Measurements from ENCODE around the gene SMYD3.
A peak's percentile ranks its signal among the peaks of the same experiment; 100 is the strongest.

SMYD3 gene

DNA sequence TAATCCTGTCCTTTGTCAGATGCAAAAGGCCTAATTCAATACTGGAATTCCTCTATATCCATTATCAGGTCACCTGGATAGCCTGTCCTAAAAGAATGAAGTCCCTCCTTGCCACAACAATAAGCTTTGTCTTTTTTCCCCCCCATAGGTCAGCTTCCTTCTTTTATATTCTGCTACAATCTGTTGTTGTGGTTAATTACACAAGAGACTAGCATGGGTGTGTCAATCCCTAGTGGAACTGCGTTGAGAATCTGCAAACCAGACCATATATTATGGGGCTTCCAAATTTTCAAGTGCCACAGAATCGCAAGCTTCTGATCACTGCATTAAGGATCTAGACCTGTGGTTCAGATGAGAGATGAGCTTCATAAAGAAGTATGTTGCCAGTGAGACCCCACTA is 349.6 kb downstream of the SMYD3 start:
- Mint-ChIP-seq H3K4me3 (no peak overlapping the region), H3K36me3 (peaks cover 12% of the 10 kb centered on the region), H3K27me3 (no peaks in the 10 kb centered on the region), H3K9me3 (no peaks in the 10 kb centered on the region), H3K27ac (no peak overlapping the region), H3K4me1 (no peaks in the 10 kb centered on the region)

- peaks cover 11% of the 10 kb centered on the region for H3K36me3 Mint-ChIP-seq
- no peak overlapping the region for H3K4me3 Mint-ChIP-seq
- H3K27me3 Mint-ChIP-seq, result no peaks in the 10 kb centered on the region
- H3K9me3 Mint-ChIP-seq, result no peaks in the 10 kb centered on the region
- H3K4me1 Mint-ChIP-seq, result no peaks in the 10 kb centered on the region
- no peak overlapping the region for H3K27ac Mint-ChIP-seq
These were observed 350.2 kb downstream of the SMYD3 start for GRCh38 chr1:246156847-246157246.

GRCh38 chr1:246155923-246156322 is 351.2 kb downstream of the SMYD3 start:
- H3K36me3 Mint-ChIP-seq, result peaks cover 12% of the 10 kb centered on the region
- no peaks in the 10 kb centered on the region for H3K27me3 Mint-ChIP-seq
- no peaks in the 10 kb centered on the region for H3K9me3 Mint-ChIP-seq
- no peak overlapping the region for H3K27ac Mint-ChIP-seq
- no peaks in the 10 kb centered on the region for H3K4me1 Mint-ChIP-seq
- no peak overlapping the region for H3K4me3 Mint-ChIP-seq

GRCh38 chr1:246153796-246154212 is 353.3 kb downstream of the SMYD3 start:
- Mint-ChIP-seq H3K4me3 (no peak overlapping the region), H3K27me3 (no peaks in the 10 kb centered on the region), H3K36me3 (peaks cover 15% of the 10 kb centered on the region), H3K4me1 (no peaks in the 10 kb centered on the region), H3K27ac (no peak overlapping the region), H3K9me3 (no peaks in the 10 kb centered on the region)

DNA sequence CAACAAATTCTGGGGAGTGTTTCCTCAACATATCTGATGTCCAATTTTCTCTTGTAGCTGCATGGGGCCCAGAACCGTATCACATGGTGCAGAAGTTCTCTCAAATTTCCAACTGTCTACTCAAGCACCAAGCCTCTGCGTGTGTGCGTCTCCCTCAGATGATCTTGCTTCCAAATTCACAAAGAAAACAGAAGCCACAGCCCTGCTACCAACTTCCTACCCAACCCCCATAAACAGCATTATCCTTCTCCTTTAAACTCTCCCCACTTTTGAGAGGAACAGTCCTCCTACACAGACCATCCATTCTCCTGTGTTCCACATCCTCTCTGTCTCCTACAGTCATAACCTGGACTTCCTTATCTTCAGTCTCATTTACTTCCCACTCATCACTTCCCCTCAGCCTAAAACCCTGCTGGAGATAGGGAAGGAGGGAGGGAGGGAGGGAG is 354.1 kb downstream of the SMYD3 start:
- H3K36me3 Mint-ChIP-seq, result peaks cover 19% of the 10 kb centered on the region
- H3K27ac Mint-ChIP-seq, result no peak overlapping the region
- no peaks in the 10 kb centered on the region for H3K27me3 Mint-ChIP-seq
- no peaks in the 10 kb centered on the region for H3K9me3 Mint-ChIP-seq
- H3K4me1 Mint-ChIP-seq, result no peaks in the 10 kb centered on the region
- H3K4me3 Mint-ChIP-seq, result no peak overlapping the region

DNA sequence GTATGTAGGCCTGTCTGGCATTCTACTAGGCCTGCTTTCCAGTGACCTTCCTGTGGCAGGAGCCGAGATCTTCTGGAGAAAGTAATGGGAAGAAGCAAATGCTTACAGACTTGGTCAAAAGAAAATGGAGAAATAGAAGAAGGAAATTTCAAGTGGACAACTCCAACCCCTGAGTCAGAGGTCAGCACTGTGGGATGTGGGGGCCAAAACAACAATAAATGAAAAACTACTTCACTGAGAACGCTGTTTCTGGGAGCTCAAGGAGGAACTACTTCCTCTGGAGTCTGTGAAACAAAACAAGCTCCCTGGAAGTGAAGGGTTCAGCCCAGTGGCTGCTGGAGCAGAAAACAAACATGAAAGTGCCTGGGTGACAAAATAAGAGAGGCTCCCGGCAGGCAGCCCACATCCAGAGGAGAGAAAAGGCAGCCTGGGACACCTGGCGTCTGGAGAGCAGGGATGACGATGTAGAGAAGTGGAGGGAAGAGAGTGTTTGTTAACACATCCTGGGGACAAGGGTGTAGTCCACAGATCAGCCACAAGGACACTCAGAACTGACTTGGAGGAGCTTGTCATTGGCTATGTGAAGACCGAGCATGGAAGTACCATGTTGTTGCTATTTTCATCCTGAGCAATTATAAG is 355.2 kb downstream of the SMYD3 start:
- H3K4me3 Mint-ChIP-seq, result no peak overlapping the region
- peaks cover 19% of the 10 kb centered on the region for H3K36me3 Mint-ChIP-seq
- H3K27me3 Mint-ChIP-seq, result no peaks in the 10 kb centered on the region
- H3K4me1 Mint-ChIP-seq, result no peaks in the 10 kb centered on the region
- H3K27ac Mint-ChIP-seq, result no peak overlapping the region
- no peaks in the 10 kb centered on the region for H3K9me3 Mint-ChIP-seq

- Mint-ChIP-seq H3K4me3 (no peak overlapping the region), H3K27me3 (no peaks in the 10 kb centered on the region), H3K27ac (no peak overlapping the region), H3K4me1 (no peaks in the 10 kb centered on the region), H3K36me3 (peaks cover 23% of the 10 kb centered on the region), H3K9me3 (no peaks in the 10 kb centered on the region)
These were observed 357.5 kb downstream of the SMYD3 start for GRCh38 chr1:246149543-246149942.

GRCh38 chr1:246147524-246148461 is 359.3 kb downstream of the SMYD3 start:
- H3K4me1 Mint-ChIP-seq, result no peaks in the 10 kb centered on the region
- no peaks in the 10 kb centered on the region for H3K27me3 Mint-ChIP-seq
- H3K27ac Mint-ChIP-seq, result no peak overlapping the region
- no peaks in the 10 kb centered on the region for H3K9me3 Mint-ChIP-seq
- H3K36me3 Mint-ChIP-seq, result peaks cover 17% of the 10 kb centered on the region
- H3K4me3 Mint-ChIP-seq, result no peak overlapping the region

GRCh38 chr1:246146804-246147523 is 360.1 kb downstream of the SMYD3 start:
- H3K27ac Mint-ChIP-seq, result no peak overlapping the region
- H3K4me1 Mint-ChIP-seq, result no peaks in the 10 kb centered on the region
- H3K9me3 Mint-ChIP-seq, result no peaks in the 10 kb centered on the region
- H3K4me3 Mint-ChIP-seq, result no peak overlapping the region
- H3K27me3 Mint-ChIP-seq, result no peaks in the 10 kb centered on the region
- peaks cover 17% of the 10 kb centered on the region for H3K36me3 Mint-ChIP-seq

DNA sequence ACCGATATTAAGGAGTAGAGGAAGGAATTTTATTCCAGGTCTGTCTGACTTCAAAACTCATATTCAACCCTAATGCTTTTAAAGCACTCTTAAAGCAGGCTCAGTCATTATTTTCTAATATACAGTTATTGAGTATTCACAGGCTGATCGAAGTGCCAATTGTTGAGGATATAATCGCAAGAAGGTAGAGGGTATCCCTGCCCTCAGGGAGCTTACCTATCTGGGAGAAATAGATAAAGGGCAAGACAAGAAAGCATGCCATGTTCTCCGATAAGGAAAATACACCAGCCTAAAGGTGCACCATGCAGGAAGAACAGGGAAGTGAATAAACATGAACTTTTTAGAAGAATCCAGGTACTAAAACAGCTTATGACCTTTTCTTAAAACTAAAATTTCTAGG is 361.2 kb downstream of the SMYD3 start:
- H3K9me3 Mint-ChIP-seq, result no peaks in the 10 kb centered on the region
- H3K27ac Mint-ChIP-seq, result no peak overlapping the region
- H3K36me3 Mint-ChIP-seq, result peaks cover 13% of the 10 kb centered on the region
- no peaks in the 10 kb centered on the region for H3K4me1 Mint-ChIP-seq
- H3K27me3 Mint-ChIP-seq, result no peaks in the 10 kb centered on the region
- H3K4me3 Mint-ChIP-seq, result no peak overlapping the region

GRCh38 chr1:246144931-246145330 is 362.1 kb downstream of the SMYD3 start:
- Mint-ChIP-seq H3K36me3 (peaks cover 15% of the 10 kb centered on the region), H3K27me3 (no peaks in the 10 kb centered on the region), H3K27ac (no peak overlapping the region), H3K4me1 (peaks cover 4% of the 10 kb centered on the region), H3K9me3 (no peaks in the 10 kb centered on the region), H3K4me3 (no peak overlapping the region)

DNA sequence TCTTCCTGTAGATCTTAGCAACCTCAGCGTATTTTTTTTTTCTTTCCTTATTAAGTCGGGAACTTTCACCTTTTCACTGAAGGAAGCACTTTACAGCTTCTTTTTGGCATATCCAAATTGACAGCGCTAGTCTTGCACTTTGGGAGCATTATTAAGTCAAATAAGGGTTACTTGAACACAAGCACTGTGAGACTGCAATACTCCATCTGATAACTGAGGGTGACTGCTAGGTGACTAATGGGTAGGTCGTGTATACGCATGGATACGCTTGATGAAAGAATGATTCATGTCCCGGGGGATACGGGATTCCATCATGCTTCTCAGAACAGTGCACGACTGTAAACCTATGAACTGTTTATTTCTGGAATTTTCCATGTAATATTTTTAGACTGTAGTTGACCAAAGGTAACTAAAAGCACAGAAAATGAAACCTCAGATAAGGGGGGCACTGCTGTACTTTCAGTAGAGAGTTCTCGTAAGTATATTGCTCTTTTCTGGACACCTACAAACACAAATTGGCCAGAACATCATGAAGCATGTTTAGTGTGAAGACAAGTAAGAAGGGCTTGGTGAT is 364.7 kb downstream of the SMYD3 start:
- H3K27ac Mint-ChIP-seq, result no peak overlapping the region
- H3K27me3 Mint-ChIP-seq, result no peaks in the 10 kb centered on the region
- peaks cover 8% of the 10 kb centered on the region for H3K36me3 Mint-ChIP-seq
- H3K4me1 Mint-ChIP-seq, result peaks cover 10% of the 10 kb centered on the region
- no peak overlapping the region for H3K4me3 Mint-ChIP-seq
- H3K9me3 Mint-ChIP-seq, result no peaks in the 10 kb centered on the region

DNA sequence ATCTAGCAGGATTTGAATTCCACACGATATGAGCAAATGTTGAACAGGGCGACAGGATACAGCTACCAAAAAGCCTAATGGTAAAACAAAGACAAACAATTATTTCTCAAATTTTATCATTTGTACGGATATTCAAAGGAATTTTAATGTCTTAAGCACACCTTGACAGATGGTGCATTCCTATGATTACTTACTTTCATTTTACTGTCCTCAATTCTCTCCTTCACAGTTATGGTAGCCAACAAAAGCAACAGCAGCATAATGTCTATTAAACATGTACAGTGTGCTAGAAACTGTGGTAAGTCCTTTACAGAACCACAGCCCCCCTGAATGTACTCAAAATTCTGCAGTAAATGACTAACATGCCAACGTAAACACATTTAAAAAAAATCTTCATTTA is 365.8 kb downstream of the SMYD3 start:
- Mint-ChIP-seq H3K4me1 (peaks cover 10% of the 10 kb centered on the region), H3K9me3 (no peaks in the 10 kb centered on the region), H3K36me3 (peaks cover 8% of the 10 kb centered on the region), H3K27me3 (no peaks in the 10 kb centered on the region), H3K27ac (no peak overlapping the region), H3K4me3 (no peak overlapping the region)

DNA sequence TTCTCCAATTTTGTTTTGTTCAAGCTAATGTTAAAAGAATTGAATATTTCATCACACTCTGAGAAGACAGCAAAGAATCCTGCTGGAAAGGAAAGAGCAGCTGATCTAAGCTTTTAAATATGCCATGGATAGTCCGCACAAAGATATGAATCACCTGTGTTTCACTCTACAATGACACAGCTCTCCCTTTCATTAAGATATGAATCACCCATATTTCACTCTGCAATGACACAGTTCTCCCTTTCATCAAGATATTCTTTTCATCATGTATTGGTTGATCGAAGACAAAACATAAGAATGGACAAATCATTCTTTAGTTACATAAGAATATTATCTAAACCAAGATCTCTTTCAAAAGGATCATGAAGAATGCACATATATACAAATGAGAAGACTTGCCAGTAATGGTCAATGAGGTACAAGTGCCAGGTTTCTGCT is 367.3 kb downstream of the SMYD3 start:
- Mint-ChIP-seq H3K27me3 (no peaks in the 10 kb centered on the region), H3K9me3 (no peaks in the 10 kb centered on the region), H3K27ac (peak overlapping the region; percentile 80), H3K4me3 (no peak overlapping the region), H3K36me3 (peaks cover 4% of the 10 kb centered on the region), H3K4me1 (peaks cover 10% of the 10 kb centered on the region)

- Mint-ChIP-seq H3K36me3 (peaks cover 4% of the 10 kb centered on the region), H3K4me3 (no peak overlapping the region), H3K27me3 (no peaks in the 10 kb centered on the region), H3K9me3 (no peaks in the 10 kb centered on the region), H3K4me1 (peaks cover 10% of the 10 kb centered on the region), H3K27ac (no peak overlapping the region)
These were observed 368.3 kb downstream of the SMYD3 start for GRCh38 chr1:246138781-246139180.
